AG04449 (cell line): ENCODE measurements around the gene ART1.

Experiments used
- CTCF ChIA-PET: fragments of 350-600 bp; formaldehyde crosslinking; extraction: SDS; loops from one replicate; lab custom pipeline; 2021; ENCODE audit warnings: antibody characterized with exemption; lab: Yijun Ruan, JAX
- POLR2A ChIA-PET: fragments of 400-600, 350-600 bp; formaldehyde crosslinking; extraction: SDS; loops from one replicate; lab custom pipeline; 2020; ENCODE audit warnings: antibody characterized with exemption, inconsistent platforms; lab: Yijun Ruan, JAX
- DNase-seq: peaks from one replicate; pipeline ENCODE4 v3.0.0-alpha.2; 2010; ENCODE audit warnings: low read depth, low spot score
- H3K4me3 ChIP-seq: 2 replicates; pipeline ENCODE4 v1.5.1; 2011; ENCODE audit warnings: low read depth, mild to moderate bottlenecking, control low read depth, low read length
- TF ChIP-seq, protein P1 (sequence below): IDR thresholded peaks from one replicate; pipeline ENCODE4 v1.5.1; 2011; ENCODE audit warnings: mild to moderate bottlenecking, moderate library complexity, low read length, control low read depth, inconsistent platforms; ENCODE audit not compliant: insufficient read depth; ENCODE audit errors: missing control alignments

ART1 gene

DNA sequence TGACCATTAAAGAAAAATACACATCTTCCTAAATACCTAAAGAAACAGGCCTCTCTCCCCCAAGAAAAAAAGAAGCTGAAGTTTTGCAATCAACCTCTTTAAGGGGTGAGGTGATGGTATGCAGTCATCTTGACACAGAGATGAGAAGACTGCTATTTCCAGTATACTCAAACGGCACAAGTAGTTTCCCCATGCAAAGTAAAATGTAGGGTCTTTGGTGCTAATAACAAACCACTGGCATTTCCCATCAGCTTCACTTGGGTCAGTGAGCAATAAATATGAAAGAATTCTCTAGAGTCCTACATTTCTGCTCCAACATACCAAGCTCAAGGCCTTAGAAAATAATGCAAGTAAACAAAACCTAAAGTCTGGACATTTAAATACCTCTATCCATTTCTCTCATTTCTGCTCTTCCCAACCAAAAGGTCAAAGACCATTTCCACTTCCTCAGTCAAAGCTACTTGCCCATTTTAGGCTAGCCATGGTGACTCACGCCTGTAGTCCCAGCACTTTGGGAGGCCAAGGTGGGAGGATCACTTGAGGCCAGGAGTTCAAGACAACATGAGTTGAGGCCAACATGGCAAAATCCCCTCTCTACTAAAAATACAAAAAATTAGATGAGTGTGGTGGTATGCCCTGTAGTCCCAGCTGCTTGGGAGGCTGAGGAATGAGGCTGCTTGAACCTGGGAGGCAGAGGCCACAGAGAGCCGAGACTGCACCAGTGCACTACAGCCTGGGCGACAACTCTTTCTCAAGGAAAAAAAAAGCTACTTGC lies 65.7 kb downstream of the ART1 start:
- CTCF ChIA-PET: interaction anchor here (1.6 to 2.3 kb wide), 2 partner anchors 9 to 362 kb away, joined by 4 to 6 read pairs; no protein-coding TSS in a partner anchor
- no peak overlapping the region for H3K4me3 ChIP-seq
- POLR2A ChIA-PET: interaction anchor here (0.5 kb wide), 1 partner anchor 40 kb away, joined by 4 read pairs; no protein-coding TSS in a partner anchor
- TF ChIP-seq, protein P1, sequence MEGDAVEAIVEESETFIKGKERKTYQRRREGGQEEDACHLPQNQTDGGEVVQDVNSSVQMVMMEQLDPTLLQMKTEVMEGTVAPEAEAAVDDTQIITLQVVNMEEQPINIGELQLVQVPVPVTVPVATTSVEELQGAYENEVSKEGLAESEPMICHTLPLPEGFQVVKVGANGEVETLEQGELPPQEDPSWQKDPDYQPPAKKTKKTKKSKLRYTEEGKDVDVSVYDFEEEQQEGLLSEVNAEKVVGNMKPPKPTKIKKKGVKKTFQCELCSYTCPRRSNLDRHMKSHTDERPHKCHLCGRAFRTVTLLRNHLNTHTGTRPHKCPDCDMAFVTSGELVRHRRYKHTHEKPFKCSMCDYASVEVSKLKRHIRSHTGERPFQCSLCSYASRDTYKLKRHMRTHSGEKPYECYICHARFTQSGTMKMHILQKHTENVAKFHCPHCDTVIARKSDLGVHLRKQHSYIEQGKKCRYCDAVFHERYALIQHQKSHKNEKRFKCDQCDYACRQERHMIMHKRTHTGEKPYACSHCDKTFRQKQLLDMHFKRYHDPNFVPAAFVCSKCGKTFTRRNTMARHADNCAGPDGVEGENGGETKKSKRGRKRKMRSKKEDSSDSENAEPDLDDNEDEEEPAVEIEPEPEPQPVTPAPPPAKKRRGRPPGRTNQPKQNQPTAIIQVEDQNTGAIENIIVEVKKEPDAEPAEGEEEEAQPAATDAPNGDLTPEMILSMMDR: no peak
- peak; percentile 29 for DNase-seq

DNA sequence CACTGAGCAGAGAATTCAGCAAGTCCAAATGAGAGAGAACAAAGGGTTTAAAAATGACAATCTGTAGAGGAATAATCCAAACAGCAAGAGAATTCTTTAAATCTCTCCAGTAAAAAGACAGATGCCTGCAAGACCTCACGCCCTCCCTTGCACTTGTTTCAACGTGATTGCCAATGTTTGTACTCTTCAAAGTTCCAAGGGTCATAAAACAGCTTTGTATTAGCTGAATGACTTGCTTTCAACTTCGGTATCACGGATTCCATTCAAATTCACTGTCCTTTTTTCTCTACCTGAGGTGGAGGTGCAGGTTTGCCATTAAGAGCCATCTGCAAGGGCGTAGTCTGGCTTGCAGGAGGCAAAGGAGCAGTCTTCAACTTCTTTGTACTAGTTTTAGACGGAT lies 67.3 kb downstream of the ART1 start:
- no peak for DNase-seq
- ChIA-PET POLR2A (no interaction called here), CTCF (no interaction called here)
- TF ChIP-seq, protein P1: no peak
- H3K4me3 ChIP-seq: no peak overlapping the region
